Mesenchymal stem cell (in vitro differentiated cells and primary cell): ENCODE results near the gene TBCD.

Experiments used
- DNase-seq: peaks from one replicate; pipeline ENCODE4 v3.0.0-alpha.2; 2013
- H2AFZ ChIP-seq: one replicate; pipeline ENCODE4 v1.6.1; 2013; ENCODE audit warnings: low read depth, mild to moderate bottlenecking, control low read depth, inconsistent platforms, low read length, moderate library complexity
- H2AK5ac ChIP-seq: 2 replicates; pipeline ENCODE4 v1.6.1; 2013; ENCODE audit warnings: low read length, moderate library complexity, mild to moderate bottlenecking, inconsistent platforms; ENCODE audit not compliant: severe bottlenecking
- H2BK120ac ChIP-seq: one replicate; pipeline ENCODE4 v1.6.1; 2013; ENCODE audit warnings: low read depth, mild to moderate bottlenecking, inconsistent platforms, low read length, moderate library complexity
- H2BK12ac ChIP-seq, 2 experiments: one replicate each; pipeline ENCODE4 v1.6.1; 2013; ENCODE audit warnings: inconsistent platforms in 2 of 2, low read length in 2 of 2, mild to moderate bottlenecking in 2 of 2, moderate library complexity in 2 of 2, control low read depth in 1 of 2
- H2BK15ac ChIP-seq: one replicate; pipeline ENCODE4 v1.6.1; 2013; ENCODE audit warnings: mild to moderate bottlenecking, low read depth, inconsistent platforms; ENCODE audit not compliant: poor library complexity, severe bottlenecking
- H2BK5ac ChIP-seq: 2 replicates; pipeline ENCODE4 v1.6.1; 2013; ENCODE audit warnings: low read depth, mild to moderate bottlenecking, low read length, control low read depth, inconsistent platforms; ENCODE audit not compliant: poor library complexity, severe bottlenecking
- H3K14ac ChIP-seq, 2 experiments: one replicate each; pipeline ENCODE4 v1.6.1; 2013; ENCODE audit warnings: inconsistent platforms in 2 of 2, low read length in 2 of 2, control low read depth in 1 of 2, mild to moderate bottlenecking in 1 of 2, moderate library complexity in 1 of 2
- H3K18ac ChIP-seq, 2 experiments: one replicate each; pipeline ENCODE4 v1.6.1; 2013; ENCODE audit warnings: inconsistent platforms in 2 of 2, low read length in 2 of 2, control low read depth in 1 of 2, low read depth in 1 of 2, mild to moderate bottlenecking in 1 of 2
- H3K23ac ChIP-seq, 2 experiments: one replicate each; pipeline ENCODE4 v1.6.1; 2013; ENCODE audit warnings: inconsistent platforms in 2 of 2, low read length in 2 of 2, mild to moderate bottlenecking in 2 of 2, moderate library complexity in 2 of 2, control low read depth in 1 of 2
- H3K27ac ChIP-seq: 2 replicates; pipeline ENCODE4 v1.5.1; 2013; ENCODE audit warnings: mild to moderate bottlenecking, moderate library complexity, low read length, control low read depth, inconsistent platforms; ENCODE audit not compliant: poor library complexity, severe bottlenecking
- H3K27me3 ChIP-seq, 2 experiments: 2 replicates each; pipeline versions ENCODE4 v1.6.1 to v1.7.0; 2013; ENCODE audit warnings: low read length in 2 of 2, mild to moderate bottlenecking in 2 of 2, moderate library complexity in 2 of 2, control low read depth in 1 of 2, inconsistent platforms in 1 of 2; ENCODE audit not compliant: control insufficient read depth in 1 of 2, insufficient read depth in 1 of 2
- H3K36me3 ChIP-seq, 2 experiments: 2 replicates each; pipeline versions ENCODE4 v1.6.1 to v1.7.0; 2013; ENCODE audit warnings: low read length in 2 of 2, control low read depth in 1 of 2, inconsistent platforms in 1 of 2, low read depth in 1 of 2, mild to moderate bottlenecking in 1 of 2; ENCODE audit not compliant: insufficient read depth in 2 of 2, control insufficient read depth in 1 of 2
- H3K4ac ChIP-seq, 2 experiments: one replicate each; pipeline ENCODE4 v1.6.1; 2013; ENCODE audit warnings: inconsistent platforms in 2 of 2, low read length in 2 of 2, mild to moderate bottlenecking in 2 of 2, moderate library complexity in 2 of 2, control low read depth in 1 of 2, low read depth in 1 of 2
- H3K4me1 ChIP-seq: 2 replicates; pipeline ENCODE4 v1.6.1; 2013; ENCODE audit warnings: low read depth, low read length, control low read depth; ENCODE audit not compliant: control insufficient read depth, insufficient read depth
- H3K4me2 ChIP-seq: 2 replicates; pipeline ENCODE4 v1.6.1; 2013; ENCODE audit warnings: low read length, mild to moderate bottlenecking, inconsistent platforms; ENCODE audit not compliant: poor library complexity, severe bottlenecking
- H3K4me3 ChIP-seq, 2 experiments: 2 replicates each; pipeline versions ENCODE4 v1.5.1 to v1.7.0; 2013; ENCODE audit warnings: low read length in 2 of 2, mild to moderate bottlenecking in 2 of 2, control low read depth in 1 of 2, low read depth in 1 of 2; ENCODE audit not compliant: insufficient read depth in 1 of 2
- H3K79me1 ChIP-seq: replicated peaks from 2 replicates; pipeline ENCODE4 v1.6.1; 2013; ENCODE audit warnings: mild to moderate bottlenecking, control low read depth, low read length, inconsistent platforms; ENCODE audit not compliant: poor library complexity, severe bottlenecking
- H3K9ac ChIP-seq: 2 replicates; pipeline ENCODE4 v1.7.0; 2013; ENCODE audit warnings: mild to moderate bottlenecking, low read length, moderate library complexity
- H3K9me3 ChIP-seq: 2 replicates; pipeline ENCODE4 v1.7.0; 2013; ENCODE audit warnings: mild to moderate bottlenecking, low read length; ENCODE audit not compliant: control insufficient read depth
- H4K8ac ChIP-seq: one replicate; pipeline ENCODE4 v1.6.1; 2013; ENCODE audit warnings: inconsistent platforms, mild to moderate bottlenecking, low read length, moderate library complexity
- H4K91ac ChIP-seq: one replicate; pipeline ENCODE4 v1.6.1; 2013; ENCODE audit warnings: mild to moderate bottlenecking, low read length, inconsistent platforms
- WGBS: methylation state at CpG from one replicate; pipeline ENCODE4 v1.1.7; 2013; ENCODE audit warnings: mixed read lengths; 5-methylcytosine and 5-hydroxymethylcytosine counted together

The TBCD gene

DNA sequence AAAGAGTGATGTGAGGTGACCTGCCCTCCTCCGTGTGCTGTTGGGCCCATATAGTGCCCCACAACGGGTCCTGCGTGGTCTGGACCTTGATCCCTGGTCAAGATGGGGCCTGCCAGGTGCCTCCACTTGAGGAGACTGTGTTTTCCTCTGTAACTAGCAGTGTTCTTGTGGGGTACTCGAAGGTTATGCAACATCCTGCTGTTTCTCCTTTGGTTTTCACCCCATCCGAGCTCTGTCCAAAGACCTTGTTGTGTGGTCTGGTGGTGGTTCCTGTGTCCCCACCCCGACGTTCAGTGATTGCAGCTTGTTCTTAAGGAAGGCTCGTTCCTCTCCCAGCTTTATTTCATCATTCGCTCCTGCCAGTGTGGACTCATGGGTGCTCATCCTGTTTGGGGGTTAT lies 126.7 kb downstream of the TBCD start:
- no peak overlapping the region for H4K8ac ChIP-seq
- no peaks in the 10 kb centered on the region for H3K27me3 ChIP-seq
- H3K23ac ChIP-seq, result no peak overlapping the region
- no peak overlapping the region for H3K9ac ChIP-seq
- H3K4ac ChIP-seq, result no peak overlapping the region
- H3K27ac ChIP-seq, result no peak overlapping the region
- no peak overlapping the region for H3K14ac ChIP-seq
- no peak overlapping the region for H2BK15ac ChIP-seq
- no peak overlapping the region for H2AFZ ChIP-seq
- H3K36me3 ChIP-seq, result peaks cover 3 to 26% of the 10 kb centered on the region in 2 experiments
- no peak overlapping the region for H2BK12ac ChIP-seq
- no peak overlapping the region for H2BK5ac ChIP-seq
- H4K91ac ChIP-seq, result no peak overlapping the region
- H3K4me2 ChIP-seq, result no peak overlapping the region
- peaks cover 53% of the 10 kb centered on the region for H3K79me1 ChIP-seq
- DNase-seq, result no peak
- no peak overlapping the region for H2BK120ac ChIP-seq
- no peaks in the 10 kb centered on the region for H3K9me3 ChIP-seq
- no peak overlapping the region for H2AK5ac ChIP-seq
- H3K4me1 ChIP-seq, result peaks cover 18% of the 10 kb centered on the region
- no peak overlapping the region for H3K4me3 ChIP-seq
- H3K18ac ChIP-seq, result no peak overlapping the region
- 88% methylated on average over 7 of the region's 9 CpGs for WGBS

DNA sequence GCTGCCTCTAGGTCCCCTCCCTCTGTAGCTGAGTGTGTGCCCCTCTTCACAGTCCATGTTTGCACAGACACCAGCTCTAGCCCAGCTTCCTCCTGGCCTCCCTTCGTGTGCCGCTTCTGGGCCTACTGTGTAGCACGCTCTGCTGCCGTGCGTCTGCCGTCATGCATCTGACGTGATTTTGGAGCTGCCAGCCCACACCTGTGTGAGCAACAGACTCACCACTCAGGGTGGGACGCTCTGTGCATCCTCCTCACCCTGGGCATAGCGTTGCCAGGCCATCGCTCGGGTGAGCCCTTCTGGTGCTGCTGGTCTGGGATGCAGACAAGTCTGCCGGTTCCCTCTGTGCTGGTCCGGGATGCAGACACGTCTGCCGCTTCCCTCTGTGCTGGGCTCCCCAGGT lies 127.4 kb downstream of the TBCD start:
- no peak overlapping the region for H3K27ac ChIP-seq
- H2AFZ ChIP-seq, result no peak overlapping the region
- H2BK12ac ChIP-seq, result no peak overlapping the region
- no peak overlapping the region for H3K4ac ChIP-seq
- H4K8ac ChIP-seq, result no peak overlapping the region
- WGBS, result 98% methylated on average over 13 of the region's 15 CpGs
- DNase-seq, result no peak
- H3K9ac ChIP-seq, result no peak overlapping the region
- H2BK120ac ChIP-seq, result no peak overlapping the region
- H2BK15ac ChIP-seq, result no peak overlapping the region
- H3K14ac ChIP-seq, result no peak overlapping the region
- H3K27me3 ChIP-seq, result no peaks in the 10 kb centered on the region
- H3K18ac ChIP-seq, result no peak overlapping the region
- no peak overlapping the region for H2AK5ac ChIP-seq
- peaks cover 18% of the 10 kb centered on the region for H3K4me1 ChIP-seq
- H3K9me3 ChIP-seq, result no peaks in the 10 kb centered on the region
- H3K23ac ChIP-seq, result no peak overlapping the region
- H4K91ac ChIP-seq, result no peak overlapping the region
- H3K4me2 ChIP-seq, result no peak overlapping the region
- H3K79me1 ChIP-seq, result peaks cover 49% of the 10 kb centered on the region
- no peak overlapping the region for H2BK5ac ChIP-seq
- H3K4me3 ChIP-seq, result no peak overlapping the region
- peaks cover 3 to 21% of the 10 kb centered on the region in 2 experiments for H3K36me3 ChIP-seq

DNA sequence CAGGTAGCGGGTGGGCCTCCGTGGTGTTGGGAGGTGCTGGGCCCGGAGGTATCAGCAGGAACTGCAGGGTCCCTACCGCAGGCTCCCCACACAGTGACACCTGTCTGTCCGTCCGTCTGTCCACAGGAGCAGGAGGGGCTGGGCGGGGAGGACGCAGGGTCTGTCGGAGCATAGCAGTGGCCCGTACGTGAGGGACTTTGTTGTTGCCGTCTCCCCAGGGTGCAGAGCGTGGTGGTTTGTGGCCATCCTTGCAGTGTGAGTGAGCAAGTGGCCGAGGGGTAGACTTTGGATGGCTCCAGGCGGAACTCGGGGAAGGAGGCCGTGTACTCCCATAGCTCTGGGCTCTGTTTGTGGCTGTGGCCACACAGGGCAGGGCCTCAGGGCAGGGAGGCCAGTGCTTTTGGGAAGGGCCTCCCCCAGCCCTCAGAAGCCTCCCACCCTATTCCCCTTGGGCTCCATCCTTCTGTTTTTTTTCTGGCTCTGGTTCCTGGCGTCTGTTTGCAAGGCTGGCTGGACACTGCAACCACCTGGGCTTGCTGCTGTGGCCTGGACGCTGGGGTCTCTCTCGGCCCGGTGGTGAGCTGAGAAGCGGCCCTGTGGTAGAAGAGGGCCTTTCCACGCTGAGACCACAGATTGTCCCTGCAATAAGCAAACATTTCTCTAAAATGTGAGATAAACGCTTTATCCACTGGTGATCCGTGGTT lies 128.9 kb downstream of the TBCD start:
- Histone ChIP-seq H2BK15ac (no peak overlapping the region), H3K9me3 (no peaks in the 10 kb centered on the region), H3K4me1 (peaks cover 16% of the 10 kb centered on the region), H3K4ac (peak overlapping the region; percentile 7 to 15), H3K27ac (no peak overlapping the region), H3K36me3 (peaks cover 3 to 21% of the 10 kb centered on the region in 2 experiments), H3K27me3 (no peaks in the 10 kb centered on the region), H4K91ac (no peak overlapping the region), H2AFZ (no peak overlapping the region), H2BK12ac (peak overlapping the region in 1 of 2 experiments; percentile 48), H2AK5ac (no peak overlapping the region), H3K23ac (peak overlapping the region in 1 of 2 experiments; percentile 16), H3K18ac (no peak overlapping the region), H3K14ac (peak overlapping the region in 1 of 2 experiments; percentile 84), H3K9ac (peak overlapping the region; percentile 73), H2BK5ac (no peak overlapping the region), H2BK120ac (no peak overlapping the region), H3K4me2 (no peak overlapping the region), H3K4me3 (peak overlapping the region in 1 of 2 experiments; percentile 67), H3K79me1 (peaks cover 44% of the 10 kb centered on the region), H4K8ac (no peak overlapping the region)
- no peak for DNase-seq
- 94% methylated on average over 25 of the region's 25 CpGs for WGBS

DNA sequence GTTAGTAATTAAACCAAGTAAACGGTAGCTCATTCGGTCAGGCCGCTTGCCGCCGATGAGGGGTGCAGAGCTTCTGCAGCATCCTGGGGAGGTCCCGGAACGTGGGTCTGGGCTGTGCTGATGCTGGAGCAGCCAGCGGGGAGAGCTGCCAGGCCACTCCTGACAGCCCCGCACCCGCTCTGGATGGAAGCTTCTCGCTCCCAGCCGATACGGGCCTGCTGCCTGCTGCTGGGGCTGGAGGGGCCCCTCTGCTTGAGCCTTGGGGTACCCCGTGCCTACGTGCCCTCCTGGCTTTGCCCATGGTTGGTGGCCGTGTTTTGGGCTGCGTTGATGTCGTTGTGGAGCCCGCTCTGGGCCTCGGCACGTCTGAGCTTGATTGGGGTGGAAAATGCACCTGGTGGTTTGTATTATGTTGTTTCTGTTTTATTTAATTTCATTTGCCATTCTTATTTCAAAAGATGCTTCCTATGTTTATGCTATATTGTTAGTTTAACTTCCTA lies 129.5 kb downstream of the TBCD start:
- H3K14ac ChIP-seq, result peak overlapping the region in 1 of 2 experiments; percentile 64
- peak overlapping the region in 1 of 2 experiments; percentile 67 for H3K4me3 ChIP-seq
- H2BK15ac ChIP-seq, result no peak overlapping the region
- H4K91ac ChIP-seq, result peak overlapping the region; percentile 44
- no peak overlapping the region for H2AK5ac ChIP-seq
- WGBS, result 96% methylated on average over 19 of the region's 21 CpGs
- H3K9ac ChIP-seq, result peak overlapping the region; percentile 73
- H3K23ac ChIP-seq, result no peak overlapping the region
- peak overlapping the region in 1 of 2 experiments; percentile 13 for H3K18ac ChIP-seq
- H3K27ac ChIP-seq, result no peak overlapping the region
- H3K4me1 ChIP-seq, result peaks cover 17% of the 10 kb centered on the region
- no peak for DNase-seq
- H3K27me3 ChIP-seq, result no peaks in the 10 kb centered on the region
- peaks cover 3 to 21% of the 10 kb centered on the region in 2 experiments for H3K36me3 ChIP-seq
- H3K79me1 ChIP-seq, result peaks cover 44% of the 10 kb centered on the region
- no peak overlapping the region for H3K4me2 ChIP-seq
- no peak overlapping the region for H2BK5ac ChIP-seq
- H2BK12ac ChIP-seq, result peak overlapping the region in 1 of 2 experiments; percentile 34
- H2AFZ ChIP-seq, result no peak overlapping the region
- H4K8ac ChIP-seq, result peak overlapping the region; percentile 71
- no peak overlapping the region for H2BK120ac ChIP-seq
- no peaks in the 10 kb centered on the region for H3K9me3 ChIP-seq
- H3K4ac ChIP-seq, result peak overlapping the region; percentile 6 to 7
